Tibial nerve (tissue), 4 donors: ENCODE data around the gene BDKRB2.

Experiments
- CTCF ChIP-seq, 5 experiments: fragments of 200-600 bp in 3 of 5; fragments of 450-650 bp in 2 of 5; sonication (generic) in 3 of 5; IDR thresholded peaks; one replicate each; pipeline ENCODE4 v1.5.1; 2016 to 2019; ENCODE audit warnings: antibody characterized with exemption in 5 of 5, mild to moderate bottlenecking in 3 of 5, moderate library complexity in 2 of 5
- EP300 ChIP-seq, 2 donors: sonication (generic); formaldehyde crosslinking; IDR thresholded peaks; one replicate each; pipeline ENCODE4 v1.6.1; 2017; ENCODE audit warnings: antibody characterized with exemption in 2 of 2, mild to moderate bottlenecking in 1 of 2
- POLR2A ChIP-seq, 2 donors: fragments of 450-650 bp; IDR thresholded peaks; one replicate each; pipeline ENCODE4 v1.6.1; 2017; ENCODE audit warnings: antibody characterized with exemption in 2 of 2, mild to moderate bottlenecking in 2 of 2, moderate library complexity in 2 of 2

- no peak for TF ChIP-seq CTCF (IDR thresholded peaks at IDR 0.05)
- no peak for TF ChIP-seq POLR2A (IDR thresholded peaks at IDR 0.05)
- TF ChIP-seq EP300 (IDR thresholded peaks at IDR 0.05): no peak
These were observed 57.4 kb downstream of the BDKRB2 start for GRCh38 chr14:96261772-96262655.
